Measurements from ENCODE around the gene KIF3A.

KIF3A gene

DNA sequence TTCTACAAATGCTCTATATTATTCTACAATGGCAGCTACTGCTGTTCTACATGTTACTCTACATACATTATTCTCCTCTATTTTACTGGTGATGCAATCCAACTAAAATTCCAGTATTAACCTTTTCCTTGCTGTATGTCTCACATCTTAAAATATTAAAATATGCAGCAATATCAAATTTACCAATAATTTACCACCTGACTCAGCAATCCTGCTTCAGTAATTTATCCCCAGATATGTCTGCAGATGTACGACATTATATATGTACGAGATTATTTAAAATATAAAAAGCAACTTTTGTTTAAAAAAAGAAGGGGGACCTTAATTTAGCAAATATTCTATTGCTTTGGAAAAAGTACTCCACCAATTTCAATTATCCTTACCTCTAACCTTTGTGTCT lies 11.6 kb downstream of the KIF3A start:
- DNase-seq (ENCODE audit: low read depth), result no peak
- TF ChIP-seq, protein P1, sequence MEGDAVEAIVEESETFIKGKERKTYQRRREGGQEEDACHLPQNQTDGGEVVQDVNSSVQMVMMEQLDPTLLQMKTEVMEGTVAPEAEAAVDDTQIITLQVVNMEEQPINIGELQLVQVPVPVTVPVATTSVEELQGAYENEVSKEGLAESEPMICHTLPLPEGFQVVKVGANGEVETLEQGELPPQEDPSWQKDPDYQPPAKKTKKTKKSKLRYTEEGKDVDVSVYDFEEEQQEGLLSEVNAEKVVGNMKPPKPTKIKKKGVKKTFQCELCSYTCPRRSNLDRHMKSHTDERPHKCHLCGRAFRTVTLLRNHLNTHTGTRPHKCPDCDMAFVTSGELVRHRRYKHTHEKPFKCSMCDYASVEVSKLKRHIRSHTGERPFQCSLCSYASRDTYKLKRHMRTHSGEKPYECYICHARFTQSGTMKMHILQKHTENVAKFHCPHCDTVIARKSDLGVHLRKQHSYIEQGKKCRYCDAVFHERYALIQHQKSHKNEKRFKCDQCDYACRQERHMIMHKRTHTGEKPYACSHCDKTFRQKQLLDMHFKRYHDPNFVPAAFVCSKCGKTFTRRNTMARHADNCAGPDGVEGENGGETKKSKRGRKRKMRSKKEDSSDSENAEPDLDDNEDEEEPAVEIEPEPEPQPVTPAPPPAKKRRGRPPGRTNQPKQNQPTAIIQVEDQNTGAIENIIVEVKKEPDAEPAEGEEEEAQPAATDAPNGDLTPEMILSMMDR (conservative IDR thresholded peaks at IDR 0.05; ENCODE audit: low read depth, low read length), result no peak
- no peak overlapping the region for H3K4me3 ChIP-seq (ENCODE audit: low read length)

DNA sequence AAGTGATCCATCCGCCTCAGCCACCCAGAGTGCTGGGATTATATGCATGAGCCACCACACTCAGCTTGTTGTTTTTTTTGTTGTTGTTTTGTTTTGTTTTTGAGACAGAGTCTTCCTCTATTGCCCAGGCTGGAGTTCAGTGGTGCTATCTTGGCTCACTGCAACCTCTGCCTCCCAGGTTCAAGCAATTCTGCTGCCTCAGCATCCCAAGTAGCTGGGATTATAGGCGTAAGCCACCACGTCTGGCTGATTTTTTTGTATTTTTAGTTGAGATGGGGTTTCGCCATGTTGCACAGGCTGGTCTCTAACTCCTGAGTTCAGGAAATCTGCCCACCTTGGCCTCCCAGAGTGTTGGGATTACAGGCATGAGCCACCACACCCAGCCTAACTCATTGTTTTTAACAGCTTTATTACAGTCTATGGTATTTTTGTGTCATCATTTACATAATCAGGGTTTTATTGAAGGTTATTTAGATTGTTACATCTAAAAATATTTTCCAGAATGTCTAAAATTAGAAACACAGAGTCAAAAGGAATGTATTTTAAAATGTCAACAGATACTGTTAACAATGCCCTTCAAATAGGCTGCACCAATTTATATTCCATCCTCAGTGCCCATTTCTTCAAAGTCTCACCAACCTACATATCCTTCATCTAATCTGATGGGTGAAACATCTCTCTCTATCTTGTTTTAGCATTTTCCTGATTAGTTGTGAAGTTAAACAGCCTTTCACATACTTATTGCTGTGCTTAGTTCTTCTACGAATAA lies 18.6 kb downstream of the KIF3A start:
- no peak for DNase-seq (ENCODE audit: low read depth)
- TF ChIP-seq, protein P1 (conservative IDR thresholded peaks at IDR 0.05; ENCODE audit: low read depth, low read length), result no peak
- no peak overlapping the region for H3K4me3 ChIP-seq (ENCODE audit: low read length)

DNA sequence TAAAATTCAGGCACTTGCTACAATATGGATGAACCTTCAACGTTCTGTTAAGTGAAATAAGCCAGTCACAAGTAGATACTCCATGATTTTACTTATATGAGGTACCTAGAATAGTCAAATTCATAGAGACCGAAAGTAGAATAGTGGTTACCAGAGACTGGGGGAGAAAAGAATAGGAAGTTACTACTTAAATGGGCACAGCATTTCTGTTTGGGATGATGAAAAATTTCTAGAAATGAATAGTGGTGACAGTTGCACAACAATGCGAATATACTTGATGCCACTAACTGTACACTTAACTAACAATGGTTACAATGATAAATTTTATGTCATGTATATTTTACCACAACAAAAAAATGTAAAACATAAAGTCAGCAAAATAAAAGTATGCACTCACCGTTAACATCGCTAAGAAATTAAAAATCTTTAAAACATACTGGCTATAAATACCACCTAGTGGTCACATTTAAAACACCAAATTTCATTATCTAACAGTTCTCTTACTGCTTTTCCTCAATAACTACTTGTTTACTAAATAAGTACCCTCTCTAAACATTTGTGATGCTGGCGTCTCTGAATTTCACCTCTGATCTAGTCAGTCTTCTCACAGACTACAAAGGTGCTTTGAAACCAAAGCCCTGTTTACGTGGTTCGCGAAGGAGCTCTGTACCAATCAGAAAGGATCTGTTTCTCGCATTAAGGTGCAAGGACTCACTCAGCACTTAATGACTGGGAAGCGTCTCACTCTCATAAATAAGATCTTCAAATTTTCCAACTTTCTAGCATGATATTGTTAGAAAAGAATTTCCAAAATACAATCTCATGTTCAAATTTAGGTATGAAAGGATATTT lies 22.7 kb downstream of the KIF3A start:
- TF ChIP-seq, protein P1 (conservative IDR thresholded peaks at IDR 0.05; ENCODE audit: low read depth, low read length), result peak; percentile 26
- no peak overlapping the region for H3K4me3 ChIP-seq (ENCODE audit: low read length)
- no peak for DNase-seq (ENCODE audit: low read depth)

DNA sequence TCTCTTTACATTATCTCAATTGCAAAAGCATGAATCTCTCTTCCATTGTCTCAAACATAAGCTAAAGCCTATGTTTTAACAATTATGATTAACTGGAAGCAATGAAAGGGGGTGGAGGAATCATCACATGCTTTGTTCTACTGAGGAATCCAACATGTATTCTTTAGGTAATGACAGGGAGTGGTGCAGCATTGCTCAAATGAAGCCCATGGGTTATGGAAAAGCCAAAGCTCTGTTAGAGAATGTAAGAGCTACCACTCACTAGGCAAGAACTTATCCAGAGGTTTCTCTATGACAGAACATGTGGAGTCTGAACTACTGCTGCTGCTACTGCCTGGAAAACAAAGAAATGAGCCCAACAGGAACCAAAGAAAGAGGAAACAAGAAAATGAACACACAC lies 28.7 kb downstream of the KIF3A start:
- no peak for DNase-seq (ENCODE audit: low read depth)
- H3K4me3 ChIP-seq (ENCODE audit: low read length), result no peak overlapping the region
- TF ChIP-seq, protein P1 (conservative IDR thresholded peaks at IDR 0.05; ENCODE audit: low read depth, low read length), result no peak

DNA sequence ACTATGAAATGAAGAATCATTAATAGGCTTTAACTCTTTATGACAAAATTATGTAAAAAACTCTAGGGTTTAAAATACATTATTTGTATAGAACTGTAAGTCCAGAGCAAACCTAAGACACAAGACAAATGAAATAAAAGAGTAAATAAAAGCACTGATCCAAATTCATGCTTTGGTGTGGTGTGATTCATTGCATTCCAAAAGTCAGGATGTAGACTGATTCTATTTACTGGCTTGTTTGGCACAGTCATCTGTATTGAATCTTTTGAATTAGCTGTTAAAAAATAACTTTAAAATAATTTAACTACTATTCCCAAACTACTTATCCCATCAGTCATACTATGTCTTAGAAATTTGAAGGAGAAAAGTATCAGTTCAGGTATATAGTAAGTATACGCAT lies 32.5 kb downstream of the KIF3A start:
- TF ChIP-seq, protein P1 (conservative IDR thresholded peaks at IDR 0.05; ENCODE audit: low read depth, low read length), result no peak
- no peak overlapping the region for H3K4me3 ChIP-seq (ENCODE audit: low read length)
- DNase-seq (ENCODE audit: low read depth), result no peak

DNA sequence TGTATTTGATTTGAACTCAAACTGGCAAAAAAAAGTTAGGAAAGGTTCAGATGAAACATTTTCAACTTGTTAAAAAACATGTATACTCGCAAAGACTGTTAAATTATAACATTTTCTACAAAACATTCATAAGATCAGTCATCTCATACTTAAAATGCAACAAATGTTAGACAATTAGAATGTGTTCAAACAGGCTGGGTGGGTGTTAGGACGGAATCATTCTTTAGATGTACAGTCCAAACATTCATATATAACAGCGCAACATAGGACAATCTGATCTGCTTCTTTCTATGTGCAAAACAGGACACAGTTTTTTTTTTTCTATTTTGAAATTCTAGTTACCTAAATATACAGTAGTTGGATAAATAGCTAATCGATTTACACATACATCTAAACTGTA lies 41.4 kb downstream of the KIF3A start:
- DNase-seq (ENCODE audit: low read depth), result no peak
- H3K4me3 ChIP-seq (ENCODE audit: low read length), result no peak overlapping the region
- TF ChIP-seq, protein P1 (conservative IDR thresholded peaks at IDR 0.05; ENCODE audit: low read depth, low read length), result no peak
